OCI-LY7 (cell line): ENCODE data around the gene ZNF688. TPM values are rescaled to one million over a fixed set of nuclear protein-coding genes. Genes with fewer than 3 reads are reported as not detected.

Experiments used
- BruUV-seq: library from RNA; stranded (reverse); fragments of 400-500 nt; replicated peaks from 2 replicates; lab custom pipeline; 2021; lab: Mats Ljungman, UMichigan
- CTCF ChIA-PET: fragments of 300-600 bp; sonication (Branson Sonifier 250); formaldehyde crosslinking; loops from one replicate; lab custom pipeline; 2022; ENCODE audit warnings: antibody characterized with exemption; ENCODE audit not compliant: unreplicated experiment; lab: Charles Lee
- POLR2A ChIA-PET: fragments of 300-600 bp; sonication (Branson Sonifier 250); formaldehyde crosslinking; loops from one replicate; lab custom pipeline; 2022; ENCODE audit warnings: antibody characterized with exemption; lab: Charles Lee
- DNase-seq: peaks from one replicate; pipeline ENCODE4 v3.0.0-alpha.2; 2015; ENCODE audit warnings: low spot score
- H2AFZ ChIP-seq: fragments of 200-600 bp; sonication (generic), shearing (Covaris generic); 2 replicates; pipeline ENCODE4 v1.6.1; 2014; ENCODE audit warnings: mild to moderate bottlenecking, antibody characterized with exemption, low read length, moderate library complexity
- H3K27ac ChIP-seq: fragments of 200-600 bp; sonication (generic); 2 replicates; pipeline ENCODE4 v1.5.1; 2014; ENCODE audit warnings: mixed run types, low read depth, mild to moderate bottlenecking, moderate library complexity, low read length, inconsistent platforms; ENCODE audit not compliant: poor library complexity, severe bottlenecking
- H3K36me3 ChIP-seq: fragments of 200-600 bp; sonication (generic); 2 replicates; pipeline ENCODE4 v1.6.1; 2014; ENCODE audit warnings: mild to moderate bottlenecking, antibody characterized with exemption, low read length, moderate library complexity, mixed read lengths; ENCODE audit not compliant: insufficient read depth
- H3K4me1 ChIP-seq: fragments of 200-600 bp; sonication (generic); 2 replicates; pipeline ENCODE4 v1.5.1; 2014; ENCODE audit warnings: mild to moderate bottlenecking, low read length; ENCODE audit not compliant: insufficient read depth, poor library complexity, severe bottlenecking
- H3K4me2 ChIP-seq: fragments of 200-600 bp; sonication (generic); 2 replicates; pipeline ENCODE4 v1.6.1; 2014; ENCODE audit warnings: mild to moderate bottlenecking, low read length
- H3K4me3 ChIP-seq: fragments of 200-600 bp; sonication (generic); 2 replicates; pipeline ENCODE4 v1.5.1; 2014; ENCODE audit warnings: mild to moderate bottlenecking, low read depth, low read length; ENCODE audit not compliant: poor library complexity, severe bottlenecking
- H3K79me2 ChIP-seq: fragments of 200-600 bp; sonication (generic); 2 replicates; pipeline ENCODE4 v1.6.1; 2016; ENCODE audit warnings: low read depth, mild to moderate bottlenecking, low read length, moderate library complexity, mixed read lengths; ENCODE audit not compliant: insufficient read depth
- H3K9me2 ChIP-seq: fragments of 200-600 bp; sonication (generic); 2 replicates; pipeline ENCODE4 v1.6.1; 2016; ENCODE audit warnings: mild to moderate bottlenecking, low read length, mixed read lengths; ENCODE audit not compliant: insufficient read depth
- H3K9me3 ChIP-seq: fragments of 200-600 bp; sonication (generic); 2 replicates; pipeline ENCODE4 v1.6.1; 2014; ENCODE audit warnings: mild to moderate bottlenecking, mixed run types, low read length, mixed read lengths
- H4K20me1 ChIP-seq: fragments of 200-600 bp; sonication (generic); 2 replicates; pipeline ENCODE4 v1.6.1; 2014; ENCODE audit warnings: mild to moderate bottlenecking, antibody characterized with exemption, low read length, moderate library complexity, mixed read lengths; ENCODE audit not compliant: insufficient read depth
- CTCF ChIP-seq: fragments of 200-600 bp; sonication (generic); conservative IDR thresholded peaks from 2 replicates; pipeline ENCODE4 v1.5.1; 2014; ENCODE audit warnings: mild to moderate bottlenecking, antibody characterized with exemption, low read length, moderate library complexity, mixed read lengths
- EZH2phosphoT487 ChIP-seq: fragments of 200-600 bp; sonication (generic); IDR thresholded peaks from 2 replicates; pipeline ENCODE4 v1.6.1; 2018; ENCODE audit warnings: low read depth, borderline replicate concordance, mild to moderate bottlenecking, mixed run types, antibody characterized with exemption, low read length, moderate library complexity, mixed read lengths
- intact Hi-C: fragments of 100-400 bp; cut with micrococcal nuclease; formaldehyde crosslinking; loops from one replicate; pipeline ENCODE4 v1.10.0; 2022; ENCODE audit not compliant: unreplicated experiment
- total RNA-seq, 2 experiments: library from RNA; depleted of rRNA in 1 of 2; stranded (reverse); fragments of >200 nt in 1 of 2; shearing (Covaris generic) in 1 of 2; gene quantifications; 2 replicates each; pipeline ENCODE4 v1.2.3, GENCODE V29; 2014 to 2022

The ZNF688 gene
- total RNA-seq, 2 experiments from 2014 or later: 15.3 to 17.5 TPM

GRCh38 chr16:30569746-30570635 is 1.5 kb downstream of the ZNF688 start:
- peaks cover 30% of the 10 kb centered on the region for H3K4me1 ChIP-seq
- no peaks in the 10 kb centered on the region for H4K20me1 ChIP-seq
- no peak overlapping the region for H2AFZ ChIP-seq
- TSS peak; percentile 76 for BruUV-seq
- intact Hi-C loops: no loop called here
- no peak for DNase-seq
- POLR2A ChIA-PET: interaction anchor here (0.5 to 3.0 kb wide), 3 partner anchors 12 to 131 kb away, joined by 3 to 31 read pairs (median 3); partner anchors contain the start of gene ZNF764
- TF ChIP-seq CTCF (no peak), EZH2phosphoT487 (no peak)
- H3K4me3 ChIP-seq: peak overlapping the region; percentile 9
- no peaks in the 10 kb centered on the region for H3K9me2 ChIP-seq
- H3K27ac ChIP-seq: no peak overlapping the region
- H3K9me3 ChIP-seq: no peaks in the 10 kb centered on the region
- H3K36me3 ChIP-seq: no peaks in the 10 kb centered on the region
- H3K4me2 ChIP-seq: peak overlapping the region; percentile 32; the same call in 1 of the 2 replicates
- CTCF ChIA-PET: no interaction called here
- peaks cover 23% of the 10 kb centered on the region for H3K79me2 ChIP-seq

GRCh38 chr16:30569281-30569680 is 2.2 kb downstream of the ZNF688 start:
- Histone ChIP-seq H3K4me2 (no peak overlapping the region), H3K36me3 (no peaks in the 10 kb centered on the region), H3K27ac (no peak overlapping the region), H2AFZ (no peak overlapping the region), H3K9me3 (no peaks in the 10 kb centered on the region), H3K9me2 (no peaks in the 10 kb centered on the region), H3K79me2 (peaks cover 16% of the 10 kb centered on the region), H4K20me1 (no peaks in the 10 kb centered on the region), H3K4me3 (no peak overlapping the region), H3K4me1 (peaks cover 30% of the 10 kb centered on the region)
- DNase-seq: no peak
- no TSS peak for BruUV-seq
- CTCF ChIA-PET: no interaction called here
- POLR2A ChIA-PET: interaction anchor here (1.7 to 1.8 kb wide), 2 partner anchors 11 to 41 kb away, joined by 6 to 11 read pairs; partner anchors contain the start of genes ZNF689 and ZNF764
- TF ChIP-seq EZH2phosphoT487: no peak
- TF ChIP-seq CTCF: no peak
- intact Hi-C loops: no loop called here
